K562 (cell line): ENCODE data around the gene CDC42EP3. TPM values are rescaled to one million over a fixed set of nuclear protein-coding genes. Genes with fewer than 3 reads are reported as not detected.

Source experiments
- ATAC-seq: fragments of 200-7000 bp; cut with Tn5 transposase; 3 replicates; pipeline ENCODE4 v1.9.1; 2020; ENCODE audit warnings: moderate library complexity
- BruUV-seq: library from RNA; stranded (reverse); fragments of 400-500 nt; replicated peaks from 2 replicates; lab custom pipeline; 2021; lab: Mats Ljungman, UMichigan
- CTCF ChIA-PET: fragments of 300-600 bp; formaldehyde crosslinking; extraction: SDS; loops from one replicate; lab custom pipeline; 2021; ENCODE audit warnings: low intra/inter-chr PET ratio; lab: Yijun Ruan, JAX
- POLR2A ChIA-PET: fragments of 300-600, 350-650 bp; sonication (Branson Sonifier 250); formaldehyde crosslinking; extraction: SDS; loops from one replicate; lab custom pipeline; 2021; ENCODE audit warnings: antibody characterized with exemption, inconsistent platforms; lab: Yijun Ruan, JAX
- DNase-seq, 4 experiments: peaks; one replicate each; pipeline versions ENCODE4 v3.0.0 to v3.0.0-alpha.2; 2011 to 2018; ENCODE audit warnings: low spot score in 3 of 4, mixed read lengths in 3 of 4; ENCODE audit errors: extremely low read depth in 1 of 4
- FAIRE-seq: peaks from 2 replicates; lab custom pipeline; 2011; peaks lifted over from hg19 to GRCh38; lab: Jason Lieb, UNC
- H2AFZ ChIP-seq: 2 replicates; pipeline ENCODE4 v1.6.0; 2011; ENCODE audit warnings: low read depth, low read length, control low read depth, inconsistent platforms
- H3K27ac ChIP-seq: fragments of 200-600 bp; 3 replicates; pipeline ENCODE4 v1.8.0; 2011; ENCODE audit warnings: low read depth, mild to moderate bottlenecking, control low read depth, inconsistent platforms, low read length, moderate library complexity, mixed read lengths; ENCODE audit errors: extremely low read depth
- H3K27me3 ChIP-seq, 2 experiments: fragments of 300-600 bp in 1 of 2; 2 replicates in 1 of 2; 3 replicates in 1 of 2; pipeline versions ENCODE4 v1.6.0 to v1.8.0; 2011; ENCODE audit warnings: inconsistent platforms in 2 of 2, low read length in 2 of 2, mild to moderate bottlenecking in 1 of 2, mixed read lengths in 1 of 2, moderate library complexity in 1 of 2; ENCODE audit not compliant: control insufficient read depth in 2 of 2, insufficient read depth in 2 of 2
- H3K36me3 ChIP-seq: fragments of 300-600 bp; 3 replicates; pipeline ENCODE4 v1.8.0; 2011; ENCODE audit warnings: mild to moderate bottlenecking, low read length, inconsistent platforms; ENCODE audit not compliant: control insufficient read depth, insufficient read depth
- H3K4me1 ChIP-seq, 2 experiments: fragments of 200-600 bp in 1 of 2; replicated peaks in 1 of 2; 2 replicates in 1 of 2; 3 replicates in 1 of 2; pipeline versions ENCODE4 v1.5.1 to v1.8.0; 2011; ENCODE audit warnings: inconsistent platforms in 2 of 2, low read length in 2 of 2, mild to moderate bottlenecking in 1 of 2, mixed read lengths in 1 of 2, moderate library complexity in 1 of 2; ENCODE audit not compliant: control insufficient read depth in 2 of 2, insufficient read depth in 2 of 2
- H3K4me2 ChIP-seq: 2 replicates; pipeline ENCODE4 v1.6.1; 2011; ENCODE audit warnings: low read length, control low read depth, inconsistent platforms, mixed read lengths; ENCODE audit not compliant: insufficient read depth
- H3K4me3 ChIP-seq: fragments of 200-600 bp; sonication (generic), shearing (Covaris generic); 2 replicates; pipeline ENCODE4 v1.5.1; 2016; ENCODE audit warnings: control low read depth, inconsistent platforms
- H3K79me2 ChIP-seq: fragments of 200-600 bp; 3 replicates; pipeline ENCODE4 v1.8.0; 2011; ENCODE audit warnings: low read length, inconsistent platforms; ENCODE audit not compliant: control insufficient read depth, insufficient read depth
- H3K9ac ChIP-seq, 2 experiments: 2 replicates each; pipeline versions ENCODE4 v1.6.0 to v1.6.1; 2011; ENCODE audit warnings: low read depth in 2 of 2, low read length in 2 of 2, control low read depth in 1 of 2, inconsistent platforms in 1 of 2, mild to moderate bottlenecking in 1 of 2, mixed read lengths in 1 of 2; ENCODE audit not compliant: insufficient read depth in 1 of 2
- H3K9me1 ChIP-seq: one replicate; pipeline ENCODE4 v1.6.0; 2011; ENCODE audit warnings: inconsistent platforms, mild to moderate bottlenecking, low read length, moderate library complexity; ENCODE audit not compliant: control insufficient read depth, insufficient read depth
- H3K9me3 ChIP-seq: replicated peaks from 2 replicates; pipeline ENCODE4 v1.5.1; 2011; ENCODE audit warnings: low read depth, low read length, inconsistent platforms; ENCODE audit not compliant: control insufficient read depth, insufficient read depth
- H4K20me1 ChIP-seq: replicated peaks from 2 replicates; pipeline ENCODE4 v1.6.1; 2011; ENCODE audit warnings: low read length, inconsistent platforms, mixed read lengths; ENCODE audit not compliant: control insufficient read depth, insufficient read depth
- KLF16 ChIP-seq: IDR thresholded peaks from 2 replicates; pipeline ENCODE4 v1.6.1; 2016; ENCODE audit warnings: antibody characterized with exemption
- ZNF197 ChIP-seq: fragments of 200-800 bp; sonication (Bioruptor generic); IDR thresholded peaks from 2 replicates; pipeline ENCODE4 v1.6.1; 2016; ENCODE audit warnings: low read depth, missing genetic modification characterization, missing compliant biosample characterization
- WGBS: fragments of 100-300 bp; shearing (Covaris generic); methylation state at CpG from one replicate; pipeline ENCODE4 v1.1.6; 2016; ENCODE audit warnings: low coverage, mixed read lengths; ENCODE audit not compliant: insufficient coverage; ENCODE audit errors: missing lambda C conversion rate; 5-methylcytosine and 5-hydroxymethylcytosine counted together
- in situ Hi-C: fragments of 300-500 bp; cut with MboI; formaldehyde crosslinking; loops from 4 replicates; pipeline ENCODE4 v1.15.0; 2018; ENCODE audit warnings: inconsistent platforms, mixed read lengths
- intact Hi-C: fragments of 100-400 bp; cut with micrococcal nuclease; formaldehyde crosslinking; loops from 2 replicates; pipeline ENCODE4 v1.14.2; 2022
- polyA plus RNA-seq, 8 experiments: library from polyadenylated mRNA; depleted of rRNA in 4 of 8; stranded (reverse) in 5 of 8; unstranded in 3 of 8; fragments of >200 nt; fragmentation: Nextera tagmentation in 2 of 8; fragmentation: Illumina TruSeq in 1 of 8; extraction: Ambion mirVana in 2 of 8; extraction: Trizol in 1 of 8; gene quantifications; 2 replicates each; pipeline versions ENCODE4 v1.2.1 to v1.2.3, GENCODE V29; 2011 to 2014; ENCODE audit warnings: inconsistent platforms in 1 of 8, missing spikeins in 1 of 8
- total RNA-seq, 7 experiments: library from RNA; depleted of rRNA in 6 of 7; stranded (reverse); fragments of >200 nt in 6 of 7; fragmentation: Illumina TruSeq in 2 of 7; extraction: Trizol in 2 of 7; gene quantifications; 2 replicates each; pipeline versions ENCODE4 v1.2.1 to v1.2.3, GENCODE V29; 2011 to 2021; ENCODE audit warnings: low replicate concordance in 1 of 7
- TF ChIP-seq, protein P1 (sequence below), 2 experiments: fragments of 450-650 bp; formaldehyde crosslinking in 1 of 2; IDR thresholded peaks; 2 replicates each; pipeline versions ENCODE4 v1.4.0 to v1.6.1; 2014 to 2020; ENCODE audit warnings: mild to moderate bottlenecking in 2 of 2, borderline replicate concordance in 1 of 2, low read depth in 1 of 2

Gene CDC42EP3
- total and polyA plus RNA-seq, 9 of the 15 experiments (the other 6 are each of a cell fraction or from before 2014, with no cell fraction given) = 0.72 to 6.4 (median 2.0) TPM

DNA sequence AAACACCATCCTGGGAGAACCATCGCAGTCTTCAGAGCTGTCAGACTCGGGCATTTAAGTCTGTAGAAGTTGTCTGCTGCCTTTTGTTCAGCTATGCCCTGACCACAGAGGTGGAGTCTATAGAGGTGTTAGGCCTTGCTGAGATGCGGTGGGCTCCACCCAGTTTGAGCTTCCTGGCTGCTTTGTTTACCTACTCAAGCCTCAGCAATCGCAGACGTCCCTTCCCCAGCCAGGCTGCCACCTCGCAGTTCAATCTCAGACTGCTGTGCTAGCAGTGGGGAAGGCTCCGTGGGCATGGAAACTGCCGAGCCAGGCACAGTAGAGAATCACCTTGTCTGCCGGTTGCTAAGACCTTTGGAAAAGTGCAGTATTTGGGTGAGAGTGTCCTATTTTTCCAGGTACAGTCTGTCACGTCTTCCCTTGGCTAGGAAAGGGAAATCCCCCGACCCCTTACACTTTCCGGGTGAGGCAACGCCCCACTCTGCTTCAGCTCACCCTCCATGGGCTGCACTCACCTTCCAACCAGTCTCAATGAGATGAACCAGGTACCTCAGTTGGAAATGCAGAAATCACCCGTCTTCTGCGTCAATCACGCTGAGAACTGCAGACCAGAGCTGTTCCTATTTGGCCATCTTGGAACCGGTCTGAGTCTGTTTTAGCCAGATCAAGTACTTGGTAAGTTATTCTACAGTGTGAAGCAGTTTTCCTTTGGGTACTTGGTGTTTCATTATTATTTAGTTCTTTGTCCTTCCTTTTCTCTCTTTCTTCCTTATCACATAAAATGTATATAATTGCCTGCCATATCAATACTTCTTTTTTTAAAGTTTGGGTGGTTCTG, 71.5 kb downstream of the CDC42EP3 start:
- ChIA-PET POLR2A (interaction anchor here (0.6 to 0.8 kb wide), 3 partner anchors 8 to 248 kb away, joined by 3 read pairs; no protein-coding TSS in a partner anchor), CTCF (no interaction called here)
- Histone ChIP-seq H3K9me1 (no peaks in the 10 kb centered on the region), H2AFZ (peak overlapping the region; percentile 32; the same call in 1 of the 2 replicates), H3K9ac (no peak overlapping the region), H3K27me3 (no peaks in the 10 kb centered on the region), H3K36me3 (no peaks in the 10 kb centered on the region), H3K27ac (no peak overlapping the region), H3K4me3 (no peak overlapping the region), H3K4me2 (no peak overlapping the region), H3K4me1 (no peaks in the 10 kb centered on the region; a peak in 2 of 5 replicates), H4K20me1 (no peaks in the 10 kb centered on the region)
- in situ Hi-C loops = no loop called here
- BruUV-seq = no TSS peak
- intact Hi-C loops = no loop called here
- DNase-seq (no peak), FAIRE-seq (no peak)
- WGBS = 59% methylated on average over 17 of the region's 17 CpGs
- 0 out of 2 replicates have a peak, but pooled peaks have one; percentile 7 for TF ChIP-seq KLF16
- TF ChIP-seq, protein P1, sequence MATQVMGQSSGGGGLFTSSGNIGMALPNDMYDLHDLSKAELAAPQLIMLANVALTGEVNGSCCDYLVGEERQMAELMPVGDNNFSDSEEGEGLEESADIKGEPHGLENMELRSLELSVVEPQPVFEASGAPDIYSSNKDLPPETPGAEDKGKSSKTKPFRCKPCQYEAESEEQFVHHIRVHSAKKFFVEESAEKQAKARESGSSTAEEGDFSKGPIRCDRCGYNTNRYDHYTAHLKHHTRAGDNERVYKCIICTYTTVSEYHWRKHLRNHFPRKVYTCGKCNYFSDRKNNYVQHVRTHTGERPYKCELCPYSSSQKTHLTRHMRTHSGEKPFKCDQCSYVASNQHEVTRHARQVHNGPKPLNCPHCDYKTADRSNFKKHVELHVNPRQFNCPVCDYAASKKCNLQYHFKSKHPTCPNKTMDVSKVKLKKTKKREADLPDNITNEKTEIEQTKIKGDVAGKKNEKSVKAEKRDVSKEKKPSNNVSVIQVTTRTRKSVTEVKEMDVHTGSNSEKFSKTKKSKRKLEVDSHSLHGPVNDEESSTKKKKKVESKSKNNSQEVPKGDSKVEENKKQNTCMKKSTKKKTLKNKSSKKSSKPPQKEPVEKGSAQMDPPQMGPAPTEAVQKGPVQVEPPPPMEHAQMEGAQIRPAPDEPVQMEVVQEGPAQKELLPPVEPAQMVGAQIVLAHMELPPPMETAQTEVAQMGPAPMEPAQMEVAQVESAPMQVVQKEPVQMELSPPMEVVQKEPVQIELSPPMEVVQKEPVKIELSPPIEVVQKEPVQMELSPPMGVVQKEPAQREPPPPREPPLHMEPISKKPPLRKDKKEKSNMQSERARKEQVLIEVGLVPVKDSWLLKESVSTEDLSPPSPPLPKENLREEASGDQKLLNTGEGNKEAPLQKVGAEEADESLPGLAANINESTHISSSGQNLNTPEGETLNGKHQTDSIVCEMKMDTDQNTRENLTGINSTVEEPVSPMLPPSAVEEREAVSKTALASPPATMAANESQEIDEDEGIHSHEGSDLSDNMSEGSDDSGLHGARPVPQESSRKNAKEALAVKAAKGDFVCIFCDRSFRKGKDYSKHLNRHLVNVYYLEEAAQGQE (IDR thresholded peaks at IDR 0.05; ENCODE audit: borderline replicate concordance) = peak; percentile 12; the same call in 1 of the 2 replicates
- TF ChIP-seq, protein P1 (CRISPR knock-in tag; IDR thresholded peaks at IDR 0.05; ENCODE audit: low read depth) = no peak
- TF ChIP-seq ZNF197 = no peak
- TF ChIP-seq, all 486 proteins: peak for 2
- Histone ChIP-seq H3K79me2 (no peaks in the 10 kb centered on the region), H3K9me3 (no peaks in the 10 kb centered on the region)
- no peak for ATAC-seq
